ENCODE results near the gene NOL4L.

GRCh38 chr20:32556312-32557184, 28.6 kb downstream of the NOL4L start:
- TF ChIP-seq, protein P1, sequence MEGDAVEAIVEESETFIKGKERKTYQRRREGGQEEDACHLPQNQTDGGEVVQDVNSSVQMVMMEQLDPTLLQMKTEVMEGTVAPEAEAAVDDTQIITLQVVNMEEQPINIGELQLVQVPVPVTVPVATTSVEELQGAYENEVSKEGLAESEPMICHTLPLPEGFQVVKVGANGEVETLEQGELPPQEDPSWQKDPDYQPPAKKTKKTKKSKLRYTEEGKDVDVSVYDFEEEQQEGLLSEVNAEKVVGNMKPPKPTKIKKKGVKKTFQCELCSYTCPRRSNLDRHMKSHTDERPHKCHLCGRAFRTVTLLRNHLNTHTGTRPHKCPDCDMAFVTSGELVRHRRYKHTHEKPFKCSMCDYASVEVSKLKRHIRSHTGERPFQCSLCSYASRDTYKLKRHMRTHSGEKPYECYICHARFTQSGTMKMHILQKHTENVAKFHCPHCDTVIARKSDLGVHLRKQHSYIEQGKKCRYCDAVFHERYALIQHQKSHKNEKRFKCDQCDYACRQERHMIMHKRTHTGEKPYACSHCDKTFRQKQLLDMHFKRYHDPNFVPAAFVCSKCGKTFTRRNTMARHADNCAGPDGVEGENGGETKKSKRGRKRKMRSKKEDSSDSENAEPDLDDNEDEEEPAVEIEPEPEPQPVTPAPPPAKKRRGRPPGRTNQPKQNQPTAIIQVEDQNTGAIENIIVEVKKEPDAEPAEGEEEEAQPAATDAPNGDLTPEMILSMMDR (IDR thresholded peaks at IDR 0.05): no peak
- TF ChIP-seq EZH2 (IDR thresholded peaks at IDR 0.05) (no peak), EZH2phosphoT487 (IDR thresholded peaks at IDR 0.05) (no peak)

Data from neural progenitor cell (in vitro differentiated cells).